ENCODE measurements around the gene STEAP1.

The STEAP1 gene

GRCh38 chr7:90163534-90163933, 9.3 kb downstream of the STEAP1 start:
- no peak overlapping the region for H3K27ac ChIP-seq (ENCODE audit: low read length)
- TF ChIP-seq, protein P1, sequence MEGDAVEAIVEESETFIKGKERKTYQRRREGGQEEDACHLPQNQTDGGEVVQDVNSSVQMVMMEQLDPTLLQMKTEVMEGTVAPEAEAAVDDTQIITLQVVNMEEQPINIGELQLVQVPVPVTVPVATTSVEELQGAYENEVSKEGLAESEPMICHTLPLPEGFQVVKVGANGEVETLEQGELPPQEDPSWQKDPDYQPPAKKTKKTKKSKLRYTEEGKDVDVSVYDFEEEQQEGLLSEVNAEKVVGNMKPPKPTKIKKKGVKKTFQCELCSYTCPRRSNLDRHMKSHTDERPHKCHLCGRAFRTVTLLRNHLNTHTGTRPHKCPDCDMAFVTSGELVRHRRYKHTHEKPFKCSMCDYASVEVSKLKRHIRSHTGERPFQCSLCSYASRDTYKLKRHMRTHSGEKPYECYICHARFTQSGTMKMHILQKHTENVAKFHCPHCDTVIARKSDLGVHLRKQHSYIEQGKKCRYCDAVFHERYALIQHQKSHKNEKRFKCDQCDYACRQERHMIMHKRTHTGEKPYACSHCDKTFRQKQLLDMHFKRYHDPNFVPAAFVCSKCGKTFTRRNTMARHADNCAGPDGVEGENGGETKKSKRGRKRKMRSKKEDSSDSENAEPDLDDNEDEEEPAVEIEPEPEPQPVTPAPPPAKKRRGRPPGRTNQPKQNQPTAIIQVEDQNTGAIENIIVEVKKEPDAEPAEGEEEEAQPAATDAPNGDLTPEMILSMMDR (IDR thresholded peaks at IDR 0.05; ENCODE audit: low read depth, low read length), result no peak
- no peak for TF ChIP-seq EZH2phosphoT487 (IDR thresholded peaks at IDR 0.05; ENCODE audit: low read depth)

GRCh38 chr7:90165724-90166123, 11.5 kb downstream of the STEAP1 start:
- Histone ChIP-seq H3K27me3 (ENCODE audit: low read depth, low read length) (no peaks in the 10 kb centered on the region), H3K9me3 (ENCODE audit: insufficient read depth, low read length) (peaks cover 5% of the 10 kb centered on the region; the same call in 1 of the 2 replicates), H3K4me3 (ENCODE audit: low read length) (no peak overlapping the region), H4K20me1 (ENCODE audit: insufficient read depth, low read length) (no peaks in the 10 kb centered on the region), H3K9ac (ENCODE audit: low read length) (no peak overlapping the region), H3K4me1 (ENCODE audit: low read length) (no peaks in the 10 kb centered on the region), H3K4me2 (ENCODE audit: low read length) (no peak overlapping the region), H3K27ac (ENCODE audit: low read length) (no peak overlapping the region), H3K36me3 (replicated peaks; ENCODE audit: low read depth, low read length) (peaks cover 14% of the 10 kb centered on the region), H2AFZ (ENCODE audit: low read depth, low read length) (no peak overlapping the region), H3K79me2 (ENCODE audit: low read length) (no peaks in the 10 kb centered on the region)
- TF ChIP-seq EZH2phosphoT487 (IDR thresholded peaks at IDR 0.05; ENCODE audit: low read depth), result no peak
- TF ChIP-seq, protein P1 (IDR thresholded peaks at IDR 0.05; ENCODE audit: low read depth, low read length), result no peak

More at GRCh38 chr7:90163534-90163933, 9.3 kb downstream of the STEAP1 start:
- H3K4me3 ChIP-seq (ENCODE audit: low read length), result no peak overlapping the region
- H3K27me3 ChIP-seq (ENCODE audit: low read depth, low read length), result no peaks in the 10 kb centered on the region
- peaks cover 14% of the 10 kb centered on the region for H3K36me3 ChIP-seq (replicated peaks; ENCODE audit: low read depth, low read length)
- no peak overlapping the region for H2AFZ ChIP-seq (ENCODE audit: low read depth, low read length)
- no peak overlapping the region for H3K9ac ChIP-seq (ENCODE audit: low read length)
- H4K20me1 ChIP-seq (ENCODE audit: insufficient read depth, low read length), result no peaks in the 10 kb centered on the region
- H3K79me2 ChIP-seq (ENCODE audit: low read length), result no peaks in the 10 kb centered on the region
- no peaks in the 10 kb centered on the region for H3K9me3 ChIP-seq (ENCODE audit: insufficient read depth, low read length)
- no peak overlapping the region for H3K4me2 ChIP-seq (ENCODE audit: low read length)
- H3K4me1 ChIP-seq (ENCODE audit: low read length), result no peaks in the 10 kb centered on the region

GRCh38 chr7:90166153-90166552, 11.9 kb downstream of the STEAP1 start:
- Histone ChIP-seq H4K20me1 (ENCODE audit: insufficient read depth, low read length) (no peaks in the 10 kb centered on the region), H3K4me3 (ENCODE audit: low read length) (no peak overlapping the region), H3K9me3 (ENCODE audit: insufficient read depth, low read length) (peaks cover 8% of the 10 kb centered on the region; the same call in 1 of the 2 replicates), H3K9ac (ENCODE audit: low read length) (no peak overlapping the region), H3K27ac (ENCODE audit: low read length) (no peak overlapping the region), H3K79me2 (ENCODE audit: low read length) (no peaks in the 10 kb centered on the region), H3K4me1 (ENCODE audit: low read length) (no peaks in the 10 kb centered on the region), H3K27me3 (ENCODE audit: low read depth, low read length) (no peaks in the 10 kb centered on the region), H3K36me3 (replicated peaks; ENCODE audit: low read depth, low read length) (peaks cover 14% of the 10 kb centered on the region), H2AFZ (ENCODE audit: low read depth, low read length) (no peak overlapping the region), H3K4me2 (ENCODE audit: low read length) (no peak overlapping the region)
- TF ChIP-seq EZH2phosphoT487 (IDR thresholded peaks at IDR 0.05; ENCODE audit: low read depth), result no peak
- TF ChIP-seq, protein P1 (IDR thresholded peaks at IDR 0.05; ENCODE audit: low read depth, low read length), result no peak

- no peak overlapping the region for H3K9ac ChIP-seq (ENCODE audit: low read length)
- H3K36me3 ChIP-seq (replicated peaks; ENCODE audit: low read depth, low read length), result peaks cover 14% of the 10 kb centered on the region
- no peaks in the 10 kb centered on the region for H4K20me1 ChIP-seq (ENCODE audit: insufficient read depth, low read length)
- TF ChIP-seq, protein P1 (IDR thresholded peaks at IDR 0.05; ENCODE audit: low read depth, low read length), result no peak
- no peak for TF ChIP-seq EZH2phosphoT487 (IDR thresholded peaks at IDR 0.05; ENCODE audit: low read depth)
- H3K27ac ChIP-seq (ENCODE audit: low read length), result no peak overlapping the region
- no peaks in the 10 kb centered on the region for H3K79me2 ChIP-seq (ENCODE audit: low read length)
- peaks cover under 1% of the 10 kb centered on the region; the same call in 1 of the 2 replicates for H3K4me1 ChIP-seq (ENCODE audit: low read length)
- no peak overlapping the region for H3K4me2 ChIP-seq (ENCODE audit: low read length)
- H3K9me3 ChIP-seq (ENCODE audit: insufficient read depth, low read length), result peaks cover 12% of the 10 kb centered on the region
- H3K4me3 ChIP-seq (ENCODE audit: low read length), result no peak overlapping the region
- no peaks in the 10 kb centered on the region for H3K27me3 ChIP-seq (ENCODE audit: low read depth, low read length)
- no peak overlapping the region for H2AFZ ChIP-seq (ENCODE audit: low read depth, low read length)
Observed at GRCh38 chr7:90167361-90167760, 13.1 kb downstream of the STEAP1 start.

Data from OCI-LY3 (cell line).